ENCODE results near the gene ATP1B3.
A peak's percentile ranks its signal among the peaks of the same experiment; 100 is the strongest.
"Not testable (repeated sequence)": the region's sequence is repeated elsewhere in the genome, so short reads cannot be mapped to it uniquely, and the experiment has no call there.

Gene ATP1B3

GRCh38 chr3:141876381-141876890, at the start of gene ATP1B3:
Gene ATP1B3 (plus strand): TSS chr3:141876643. CDS start chr3:141876802, 159 bp downstream.
- DNase-seq, result peak; percentile 92

- DNase-seq, result no peak
These were observed 48.0 kb upstream of the ATP1B3 start for GRCh38 chr3:141828487-141828886.

- no peak for DNase-seq
These were observed 47.6 kb upstream of the ATP1B3 start for GRCh38 chr3:141828890-141829289.

GRCh38 chr3:141830508-141830907, 45.9 kb upstream of the ATP1B3 start:
- no peak for DNase-seq

- DNase-seq, result no peak
These were observed 42.2 kb upstream of the ATP1B3 start for GRCh38 chr3:141834292-141834691.

- no peak for DNase-seq
These were observed 40.8 kb upstream of the ATP1B3 start for GRCh38 chr3:141835557-141836229.

- no peak for DNase-seq
These were observed 37.1 kb upstream of the ATP1B3 start for GRCh38 chr3:141839389-141839788.

- DNase-seq, result no peak
These were observed 35.5 kb upstream of the ATP1B3 start for GRCh38 chr3:141840737-141841544.

GRCh38 chr3:141844108-141844507, 32.3 kb upstream of the ATP1B3 start:
- no peak for DNase-seq

- no peak for DNase-seq
These were observed 31.6 kb upstream of the ATP1B3 start for GRCh38 chr3:141844812-141845211.

GRCh38 chr3:141845407-141846049, 30.9 kb upstream of the ATP1B3 start:
- DNase-seq, result no peak

- DNase-seq, result no peak
These were observed 30.4 kb upstream of the ATP1B3 start for GRCh38 chr3:141846050-141846433.

- not testable (repeated sequence) for DNase-seq
These were observed 28.2 kb upstream of the ATP1B3 start for GRCh38 chr3:141848159-141848748.

- DNase-seq, result no peak
These were observed 27.2 kb upstream of the ATP1B3 start for GRCh38 chr3:141849056-141849815.

- no peak for DNase-seq
These were observed 25.0 kb upstream of the ATP1B3 start for GRCh38 chr3:141851411-141851810.

- DNase-seq, result no peak
These were observed 23.3 kb upstream of the ATP1B3 start for GRCh38 chr3:141853081-141853601.

- DNase-seq, result no peak
These were observed 22.7 kb upstream of the ATP1B3 start for GRCh38 chr3:141853629-141854168.

GRCh38 chr3:141854599-141854998, 21.8 kb upstream of the ATP1B3 start:
- no peak for DNase-seq

- no peak for DNase-seq
These were observed 18.1 kb upstream of the ATP1B3 start for GRCh38 chr3:141858312-141858711.

- no peak for DNase-seq
These were observed 16.8 kb upstream of the ATP1B3 start for GRCh38 chr3:141859651-141860050.

- no peak for DNase-seq
These were observed 16.3 kb upstream of the ATP1B3 start for GRCh38 chr3:141860086-141860669.

Data from activated CD8-positive, alpha-beta memory T cell treated with anti-CD3 and anti-CD28 coated beads, Interleukin-2, amount 50 U/mL, for 48 hours (primary cell).